Activated naive CD8-positive, alpha-beta T cell treated with anti-CD3 and anti-CD28 coated beads, Interleukin-2, amount 50 U/mL, for 16 hours (primary cell): Measurements from ENCODE around the gene NBPF9.
"Not testable (repeated sequence)": the region's sequence is repeated elsewhere in the genome, so short reads cannot be mapped to it uniquely, and the experiment has no call there.

ENCODE experiments used
- DNase-seq: peaks from one replicate; pipeline ENCODE4 v3.0.0-alpha.2; 2020; ENCODE audit warnings: low read depth, low spot score

Gene NBPF9

GRCh38 chr1:149103109-149104081 lies at the start of gene NBPF9:
Gene NBPF9, minus strand, starts transcription at chr1:149103551. Its CDS starts 21,412 bp downstream, at chr1:149082139.
- not testable (repeated sequence) for DNase-seq

DNA sequence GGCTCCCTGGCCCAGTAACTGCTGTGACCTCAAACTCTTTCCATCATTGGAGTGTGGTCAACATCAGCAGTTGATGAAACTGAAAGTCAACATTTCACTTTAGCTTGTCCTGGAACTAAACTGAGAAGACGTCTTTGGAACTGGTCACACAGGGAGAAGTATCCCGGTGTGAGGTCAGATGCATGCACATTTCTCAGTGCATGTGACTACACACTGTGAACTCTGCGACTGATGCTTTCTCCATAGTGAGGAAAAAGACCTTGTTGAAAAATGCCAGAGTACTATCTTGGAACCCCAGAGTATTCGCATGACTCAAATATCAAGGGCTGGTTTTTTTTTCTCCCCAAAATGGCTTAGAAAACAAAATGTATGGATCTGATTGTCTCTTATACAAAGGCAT lies 46.6 kb upstream of the NBPF9 start:
- not testable (repeated sequence) for DNase-seq

GRCh38 chr1:149137585-149137984 lies 34.2 kb upstream of the NBPF9 start:
- not testable (repeated sequence) for DNase-seq

GRCh38 chr1:149130938-149131337 lies 27.6 kb upstream of the NBPF9 start:
- not testable (repeated sequence) for DNase-seq

- not testable (repeated sequence) for DNase-seq
Measured at GRCh38 chr1:149129245-149129644, 25.9 kb upstream of the NBPF9 start.

GRCh38 chr1:149126555-149127145 lies 23.3 kb upstream of the NBPF9 start:
- DNase-seq: not testable (repeated sequence)

DNA sequence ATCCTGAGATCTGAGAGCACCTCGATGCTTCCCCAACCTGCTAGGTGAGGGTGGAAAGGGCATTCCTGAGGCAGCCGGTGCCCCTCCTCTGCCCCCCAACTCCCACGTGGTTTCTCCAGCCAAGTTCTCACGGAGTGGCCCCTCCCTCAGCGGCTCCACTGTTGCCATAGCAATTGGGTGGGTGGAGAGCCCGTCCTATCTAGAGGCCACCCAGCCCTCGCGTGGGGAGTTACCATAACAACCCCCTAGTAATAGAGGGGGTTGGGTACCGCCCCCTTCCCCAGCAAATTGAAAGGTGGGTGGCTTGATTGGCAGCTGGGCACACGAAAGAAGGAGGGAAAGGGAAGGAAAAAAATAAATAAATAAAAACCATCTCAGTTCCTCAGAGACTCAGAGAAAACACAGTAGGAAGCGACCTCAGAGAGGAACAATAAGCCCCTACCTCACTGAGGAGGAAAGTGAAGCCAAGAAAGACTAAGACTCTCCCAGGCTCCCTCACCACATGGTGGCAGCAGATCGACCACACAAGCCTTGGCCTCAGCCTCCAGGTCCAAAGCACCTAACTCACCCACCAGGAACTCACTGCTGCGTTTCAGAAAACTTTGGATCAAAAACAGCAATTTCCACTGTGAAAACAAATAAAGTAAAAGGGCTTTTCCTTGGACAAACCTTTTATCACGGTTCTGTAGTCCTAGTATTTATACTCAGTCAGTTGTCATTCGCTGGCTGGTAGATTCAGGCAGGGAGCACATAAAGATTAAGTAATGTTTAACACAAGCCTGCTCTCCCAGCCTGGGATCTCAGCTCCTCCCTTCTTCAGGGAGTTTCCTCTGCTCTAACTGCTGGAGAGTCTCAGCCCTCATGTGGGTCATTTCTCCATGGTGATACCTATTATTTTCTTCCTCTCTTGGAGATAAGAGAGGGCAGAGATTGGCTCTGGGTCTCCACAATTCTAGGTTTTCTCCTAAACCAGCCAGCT lies 20.9 kb upstream of the NBPF9 start:
- DNase-seq: not testable (repeated sequence)

DNA sequence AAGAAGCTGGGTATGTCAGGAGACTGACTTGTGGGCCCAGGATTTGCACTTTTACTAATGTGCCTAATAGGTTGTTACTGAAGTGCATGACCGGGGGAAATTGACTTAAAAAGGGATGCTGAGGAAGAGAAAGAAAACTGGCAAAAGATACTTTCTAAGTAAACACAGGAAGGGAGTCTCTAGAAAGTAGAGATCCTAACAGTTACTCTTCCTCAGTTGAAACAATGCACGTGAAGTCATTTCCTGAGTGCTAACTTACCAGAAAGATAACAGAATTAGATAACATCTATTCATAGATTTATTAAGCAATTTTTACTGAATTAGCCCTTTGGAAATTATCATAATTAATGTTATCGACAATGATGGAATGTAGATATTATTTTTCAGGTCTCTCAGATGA lies 9.5 kb upstream of the NBPF9 start:
- not testable (repeated sequence) for DNase-seq

GRCh38 chr1:149110343-149110742 lies 7.0 kb upstream of the NBPF9 start:
- DNase-seq: not testable (repeated sequence)

DNA sequence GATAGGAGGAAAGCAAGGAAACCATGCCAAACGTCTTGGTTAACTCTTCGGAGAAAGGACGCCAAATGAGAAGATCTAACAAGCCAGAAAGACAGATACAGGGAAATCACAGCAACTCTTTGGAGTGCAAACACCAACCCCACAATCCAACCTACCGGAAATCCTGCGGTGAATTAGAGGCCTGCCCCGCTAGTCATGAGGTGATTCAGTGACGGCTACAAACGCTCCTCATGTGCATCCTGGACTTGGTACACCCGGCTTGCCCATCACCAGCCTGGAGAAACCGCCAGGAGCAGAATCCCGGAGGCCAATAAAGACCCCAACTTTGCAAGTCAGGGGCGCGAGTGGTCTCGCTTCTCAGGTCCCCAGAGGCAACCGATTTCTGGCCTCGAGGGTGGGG lies 777 bp downstream of the NBPF9 start:
- DNase-seq: not testable (repeated sequence)

DNA sequence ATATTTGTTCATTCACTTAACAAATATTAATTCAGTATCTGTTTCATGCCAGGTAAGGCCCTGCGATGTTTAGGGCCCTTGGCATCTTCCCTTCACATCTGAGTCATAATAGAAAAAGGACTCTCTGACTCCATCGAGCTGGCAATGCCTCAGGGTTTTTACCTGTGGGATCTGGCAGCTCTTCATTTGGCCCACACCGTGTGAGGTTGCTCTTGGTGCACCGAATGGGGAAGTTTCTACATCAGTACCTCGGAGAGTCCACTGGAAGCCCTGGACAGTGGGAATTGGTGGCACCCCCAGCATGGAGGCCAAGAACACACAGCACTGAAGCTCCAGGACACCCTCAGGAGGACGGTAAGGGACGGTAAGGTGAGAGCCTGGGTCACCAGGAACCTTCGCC lies 5.1 kb downstream of the NBPF9 start:
- DNase-seq: not testable (repeated sequence)

GRCh38 chr1:149093155-149093554 lies 10.2 kb downstream of the NBPF9 start:
- not testable (repeated sequence) for DNase-seq

GRCh38 chr1:149075505-149076127 lies 27.7 kb downstream of the NBPF9 start:
- not testable (repeated sequence) for DNase-seq

- not testable (repeated sequence) for DNase-seq
Measured at GRCh38 chr1:149064611-149065010, 38.7 kb downstream of the NBPF9 start.

GRCh38 chr1:149043056-149043455 lies 60.3 kb downstream of the NBPF9 start:
- not testable (repeated sequence) for DNase-seq

GRCh38 chr1:149033916-149034315 lies 69.4 kb downstream of the NBPF9 start:
- not testable (repeated sequence) for DNase-seq

GRCh38 chr1:149024327-149024726 lies 79.0 kb downstream of the NBPF9 start:
- not testable (repeated sequence) for DNase-seq

GRCh38 chr1:149018577-149018976 lies 84.8 kb downstream of the NBPF9 start:
- DNase-seq: not testable (repeated sequence)

DNA sequence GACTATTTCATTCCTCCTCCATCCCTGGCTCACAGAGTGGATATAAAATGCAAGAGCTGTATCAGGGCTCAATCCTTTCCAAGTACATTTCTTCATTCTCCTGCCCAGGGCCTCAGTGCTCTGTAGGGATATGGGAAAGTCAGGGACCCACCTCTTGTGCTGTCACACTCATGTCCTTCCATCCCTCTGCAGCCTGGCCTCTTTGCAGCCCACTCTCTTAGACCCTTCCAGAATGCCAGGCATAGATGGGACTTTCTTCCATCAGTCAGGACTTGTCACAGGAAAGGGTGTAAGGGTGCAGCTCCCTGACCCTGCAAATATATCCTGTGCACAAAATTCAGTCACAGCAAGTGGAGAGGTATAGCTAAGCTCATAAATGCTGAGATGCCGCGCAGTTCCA lies 86.7 kb downstream of the NBPF9 start:
- not testable (repeated sequence) for DNase-seq

DNA sequence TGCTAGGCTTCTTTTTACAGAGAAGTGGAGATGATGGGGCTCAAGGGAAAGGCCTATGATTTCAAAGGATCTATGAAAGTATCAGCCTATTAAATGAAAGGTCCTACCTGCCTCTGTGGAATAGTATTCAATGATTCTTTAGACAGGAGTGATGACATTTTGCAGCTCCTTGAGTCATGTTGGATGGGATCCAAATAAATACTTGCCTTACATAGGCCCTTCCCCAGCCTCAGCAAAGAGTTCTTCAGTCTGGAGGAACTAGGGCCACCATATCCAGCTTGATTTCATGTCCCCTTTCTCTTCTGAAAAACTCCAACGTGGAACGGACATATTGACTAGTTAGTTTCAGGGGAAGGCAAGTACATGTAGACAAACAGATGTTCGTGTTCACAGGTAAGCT lies 87.8 kb downstream of the NBPF9 start:
- DNase-seq: not testable (repeated sequence)

DNA sequence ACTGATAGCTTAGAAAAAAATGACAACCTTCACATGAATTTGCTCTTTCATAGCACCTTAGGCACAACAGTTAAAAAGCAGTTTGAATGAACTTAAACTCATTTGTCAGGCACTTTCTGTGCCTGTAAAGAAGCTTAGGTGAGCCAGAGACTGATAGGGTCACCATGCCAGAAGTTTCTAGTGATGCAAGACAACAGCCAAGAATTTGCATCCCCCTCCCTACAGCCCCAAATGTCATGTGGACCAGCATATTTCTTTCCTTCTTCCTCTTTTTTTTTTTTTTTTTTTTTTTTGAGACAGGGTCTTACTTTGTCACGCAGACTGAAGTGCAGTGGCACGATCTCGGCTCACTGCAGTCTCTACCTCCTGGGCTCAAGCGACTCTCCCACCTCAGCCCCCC lies 89.8 kb downstream of the NBPF9 start:
- DNase-seq: not testable (repeated sequence)
